Natural killer cell (primary cell): ENCODE results near the gene LHFPL3. TPM values are rescaled to one million over a fixed set of nuclear protein-coding genes. Genes with fewer than 3 reads are reported as not detected.
A peak's percentile ranks its signal among the peaks of the same experiment; 100 is the strongest.

Experiments used
- ATAC-seq, 3 donors: fragments of 150-1000 bp in 2 of 3; fragments of 200-7000 bp in 1 of 3; cut with Tn5 transposase; 1 replicate in 1 of 3; 2 replicates in 2 of 3; pipeline ENCODE4 v1.10.0; 2021; ENCODE audit warnings: mild to moderate bottlenecking in 2 of 3, moderate library complexity in 2 of 3
- DNase-seq, 2 donors: peaks; one replicate each; pipeline versions ENCODE4 v3.0.0 to v3.0.0-alpha.2; 2013 to 2021; ENCODE audit warnings: mixed read lengths in 1 of 2
- H3K27ac ChIP-seq: one replicate; pipeline ENCODE4 v1.5.1; 2013; ENCODE audit warnings: mild to moderate bottlenecking, low read length
- H3K27me3 ChIP-seq: one replicate; pipeline ENCODE4 v1.6.1; 2013; ENCODE audit warnings: low read length; ENCODE audit not compliant: control insufficient read depth, insufficient read depth
- H3K36me3 ChIP-seq: one replicate; pipeline ENCODE4 v1.6.1; 2013; ENCODE audit warnings: low read length; ENCODE audit not compliant: control insufficient read depth, insufficient read depth
- H3K4me1 ChIP-seq: one replicate; pipeline ENCODE4 v1.6.1; 2013; ENCODE audit warnings: low read length; ENCODE audit not compliant: control insufficient read depth, insufficient read depth
- H3K4me3 ChIP-seq: one replicate; pipeline ENCODE4 v1.5.1; 2013; ENCODE audit warnings: low read length
- H3K9me3 ChIP-seq: one replicate; pipeline ENCODE4 v1.6.1; 2013; ENCODE audit warnings: low read length; ENCODE audit not compliant: control insufficient read depth, insufficient read depth
- H3K27ac Mint-ChIP-seq, 2 donors: one replicate each; pipeline ENCODE4 v1.8.0; 2022; ENCODE audit warnings: mild to moderate bottlenecking in 2 of 2, mixed read lengths in 2 of 2, moderate library complexity in 1 of 2
- H3K27me3 Mint-ChIP-seq, 2 donors: one replicate each; pipeline ENCODE4 v1.8.0; 2022; ENCODE audit warnings: low read depth in 2 of 2, mixed read lengths in 2 of 2
- H3K36me3 Mint-ChIP-seq: one replicate; pipeline ENCODE4 v1.8.0; 2022; ENCODE audit warnings: mixed read lengths
- H3K4me1 Mint-ChIP-seq, 2 donors: one replicate each; pipeline ENCODE4 v1.8.0; 2022; ENCODE audit warnings: mixed read lengths in 2 of 2
- H3K4me3 Mint-ChIP-seq: one replicate; pipeline ENCODE4 v1.8.0; 2022; ENCODE audit warnings: mild to moderate bottlenecking, moderate library complexity, mixed read lengths
- H3K9me3 Mint-ChIP-seq, 2 donors: one replicate each; pipeline ENCODE4 v1.8.0; 2022; ENCODE audit warnings: mixed read lengths in 2 of 2
- CTCF ChIP-seq: fragments of 200-600 bp; IDR thresholded peaks from one replicate; pipeline ENCODE4 v1.8.0; 2022; ENCODE audit warnings: antibody characterized with exemption
- WGBS: methylation state at CpG from one replicate; pipeline ENCODE4 v1.1.7; 2013; ENCODE audit warnings: missing lambda C conversion rate; ENCODE audit not compliant: insufficient coverage; 5-methylcytosine and 5-hydroxymethylcytosine counted together
- intact Hi-C: fragments of 100-400 bp; cut with micrococcal nuclease; formaldehyde crosslinking; loops from one replicate; pipeline ENCODE4 v1.14.2; 2022
- total RNA-seq, 4 donors: library from RNA; stranded (reverse); fragments of 120-200 nt in 1 of 4; gene quantifications; one replicate each; pipeline versions ENCODE4 v1.2.3 to v1.2.4, GENCODE V29; 2013 to 2022

The LHFPL3 gene
- total RNA-seq, 3 donors from 2014 or later (not counting 1 experiment from before 2014, with no cell fraction given), result not detected

DNA sequence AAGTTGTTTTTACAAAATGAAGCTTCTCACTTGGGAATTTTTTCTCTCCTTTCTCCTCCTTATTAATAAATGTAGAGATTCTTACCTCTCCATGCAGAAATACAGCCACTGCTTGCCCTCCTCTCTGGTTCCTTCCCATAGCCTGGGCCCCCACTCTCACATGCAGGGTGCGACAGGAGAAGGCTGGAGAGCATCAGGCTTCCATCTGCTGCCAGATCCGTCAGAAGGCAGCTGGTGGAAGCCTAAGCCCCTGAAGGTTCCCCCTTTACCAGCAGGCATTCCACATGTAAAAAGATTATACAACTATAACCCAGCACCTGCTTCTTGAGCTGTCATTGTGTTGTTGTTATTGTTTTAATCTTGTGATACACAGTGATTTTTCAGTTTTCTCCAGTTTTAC is 314.2 kb downstream of the LHFPL3 start:
- Histone ChIP-seq H3K4me1 (no peaks in the 10 kb centered on the region), H3K36me3 (no peaks in the 10 kb centered on the region), H3K4me3 (no peak overlapping the region), H3K27me3 (no peaks in the 10 kb centered on the region), H3K9me3 (no peaks in the 10 kb centered on the region), H3K27ac (no peak overlapping the region)
- no peaks in the 10 kb centered on the region for H3K4me1 Mint-ChIP-seq
- no peaks in the 10 kb centered on the region for H3K27me3 Mint-ChIP-seq
- intact Hi-C loops, result no loop called here
- H3K9me3 Mint-ChIP-seq, result no peaks in the 10 kb centered on the region
- H3K27ac Mint-ChIP-seq, result no peak overlapping the region
- H3K36me3 Mint-ChIP-seq, result no peaks in the 10 kb centered on the region
- DNase-seq, result no peak
- no peak overlapping the region for H3K4me3 Mint-ChIP-seq
- WGBS, result 81% methylated on average over 2 of the region's 2 CpGs
- no peak for ATAC-seq
- TF ChIP-seq CTCF, result no peak

GRCh38 chr7:104643587-104644217 is 315.3 kb downstream of the LHFPL3 start:
- Histone ChIP-seq H3K4me1 (no peaks in the 10 kb centered on the region), H3K9me3 (no peaks in the 10 kb centered on the region)

GRCh38 chr7:104650991-104651640 is 322.7 kb downstream of the LHFPL3 start:
- intact Hi-C loops, result no loop called here
- DNase-seq, result no peak
- Mint-ChIP-seq H3K4me1 (no peaks in the 10 kb centered on the region), H3K36me3 (no peaks in the 10 kb centered on the region), H3K27ac (no peak overlapping the region), H3K27me3 (peaks cover 8 to 15% of the 10 kb centered on the region in 2 donors), H3K9me3 (no peaks in the 10 kb centered on the region), H3K4me3 (no peak overlapping the region)
- H3K27ac ChIP-seq, result no peak overlapping the region
- H3K4me3 ChIP-seq, result no peak overlapping the region
- H3K9me3 ChIP-seq, result no peaks in the 10 kb centered on the region
- no peaks in the 10 kb centered on the region for H3K36me3 ChIP-seq
- WGBS, result 52% methylated on average over 9 of the region's 9 CpGs
- no peaks in the 10 kb centered on the region for H3K27me3 ChIP-seq
- no peaks in the 10 kb centered on the region for H3K4me1 ChIP-seq
- no peak for TF ChIP-seq CTCF
- no peak for ATAC-seq

More at GRCh38 chr7:104643587-104644217, 315.3 kb downstream of the LHFPL3 start:
- TF ChIP-seq CTCF, result no peak
- H3K9me3 Mint-ChIP-seq, result no peaks in the 10 kb centered on the region
- Histone ChIP-seq H3K4me3 (no peak overlapping the region), H3K36me3 (no peaks in the 10 kb centered on the region), H3K27me3 (no peaks in the 10 kb centered on the region), H3K27ac (no peak overlapping the region)
- peaks cover 0 to under 1% of the 10 kb centered on the region in 2 donors for H3K27me3 Mint-ChIP-seq
- no peak overlapping the region for H3K27ac Mint-ChIP-seq
- ATAC-seq (no peak), DNase-seq (peak in 1 of 2 donors; percentile 2)
- H3K36me3 Mint-ChIP-seq, result no peaks in the 10 kb centered on the region
- WGBS, result 59% methylated on average over 5 of the region's 5 CpGs
- H3K4me3 Mint-ChIP-seq, result no peak overlapping the region
- H3K4me1 Mint-ChIP-seq, result no peaks in the 10 kb centered on the region
- intact Hi-C loops, result no loop called here
